H1 (cell line): ENCODE results near the gene LSR. TPM values are rescaled to one million over a fixed set of nuclear protein-coding genes. Genes with fewer than 3 reads are reported as not detected.

ENCODE experiments used
- CTCF ChIA-PET: fragments of 300-600 bp; sonication (Branson Sonifier 250); formaldehyde crosslinking; loops from one replicate; lab custom pipeline; 2021; ENCODE audit not compliant: partially characterized antibody; lab: Charles Lee
- POLR2A ChIA-PET: fragments of 300-600 bp; sonication (Branson Sonifier 250); formaldehyde crosslinking; loops from one replicate; lab custom pipeline; 2021; ENCODE audit warnings: inconsistent platforms; ENCODE audit not compliant: partially characterized antibody; lab: Charles Lee
- DNase-seq, 2 experiments: peaks; one replicate each; pipeline versions ENCODE4 v3.0.0 to v3.0.0-alpha.2; 2010 to 2022; ENCODE audit warnings: low spot score in 2 of 2, low read depth in 1 of 2, mixed read lengths in 1 of 2
- FAIRE-seq: peaks from 2 replicates; lab custom pipeline; 2011; peaks lifted over from hg19 to GRCh38; lab: Jason Lieb, UNC
- H2AFZ ChIP-seq: 2 replicates; pipeline ENCODE4 v1.8.1; 2012; ENCODE audit warnings: low read length, inconsistent platforms
- H2AK5ac ChIP-seq: 2 replicates; pipeline ENCODE4 v1.6.1; 2013; ENCODE audit warnings: low read depth, low read length
- H2BK120ac ChIP-seq: replicated peaks from 2 replicates; pipeline ENCODE3; 2013; ENCODE audit warnings: low read depth, low read length, inconsistent platforms
- H2BK12ac ChIP-seq: 2 replicates; pipeline ENCODE4 v1.6.1; 2013; ENCODE audit warnings: low read depth, low read length
- H2BK15ac ChIP-seq: 2 replicates; pipeline ENCODE4 v1.6.1; 2013; ENCODE audit warnings: low read length
- H2BK20ac ChIP-seq: 2 replicates; pipeline ENCODE4 v1.6.1; 2013; ENCODE audit warnings: low read length
- H2BK5ac ChIP-seq: 2 replicates; pipeline ENCODE4 v1.6.1; 2013; ENCODE audit warnings: low read depth, low read length
- H3K14ac ChIP-seq: 2 replicates; pipeline ENCODE4 v1.6.1; 2013; ENCODE audit warnings: inconsistent platforms; ENCODE audit not compliant: insufficient read length
- H3K18ac ChIP-seq: 2 replicates; pipeline ENCODE4 v1.6.1; 2013; ENCODE audit warnings: low read length; ENCODE audit errors: extremely low read depth
- H3K23ac ChIP-seq: 2 replicates; pipeline ENCODE4 v1.6.1; 2013; ENCODE audit warnings: inconsistent platforms; ENCODE audit not compliant: insufficient read length
- H3K23me2 ChIP-seq: 2 replicates; pipeline ENCODE4 v1.6.1; 2013; ENCODE audit warnings: low read depth, low read length
- H3K27ac ChIP-seq: 2 replicates; pipeline ENCODE4 v1.6.1; 2011; ENCODE audit warnings: low read depth, low read length, inconsistent platforms
- H3K27me3 ChIP-seq, 4 experiments: replicated peaks in 1 of 4; 1 replicate in 1 of 4; 2 replicates in 3 of 4; pipeline versions ENCODE4 v1.6.1 to v1.8.1; 2011 to 2013; ENCODE audit warnings: low read length in 3 of 4, mild to moderate bottlenecking in 3 of 4, inconsistent platforms in 2 of 4, mixed read lengths in 2 of 4, moderate library complexity in 1 of 4; ENCODE audit not compliant: control insufficient read depth in 3 of 4, insufficient read depth in 3 of 4; ENCODE audit errors: extremely low read depth in 1 of 4
- H3K36me3 ChIP-seq, 4 experiments: 2 replicates each; pipeline versions ENCODE4 v1.6.1 to v1.8.1; 2011 to 2013; ENCODE audit warnings: mild to moderate bottlenecking in 4 of 4, low read length in 3 of 4, moderate library complexity in 2 of 4, control low read depth in 1 of 4, inconsistent platforms in 1 of 4; ENCODE audit not compliant: insufficient read depth in 4 of 4, control insufficient read depth in 2 of 4
- H3K4ac ChIP-seq: replicated peaks from 2 replicates; pipeline ENCODE3; 2013; ENCODE audit warnings: low read length, low read depth, mixed read lengths, inconsistent platforms; ENCODE audit not compliant: insufficient read length
- H3K4me1 ChIP-seq, 4 experiments: replicated peaks in 1 of 4; 1 replicate in 1 of 4; 2 replicates in 3 of 4; pipeline versions ENCODE4 v1.6.1 to v1.8.1; 2011 to 2013; ENCODE audit warnings: low read length in 3 of 4, inconsistent platforms in 2 of 4, mixed read lengths in 1 of 4; ENCODE audit not compliant: insufficient read depth in 4 of 4, control insufficient read depth in 3 of 4
- H3K4me2 ChIP-seq, 2 experiments: 2 replicates each; pipeline versions ENCODE4 v1.6.1 to v1.8.1; 2011 to 2013; ENCODE audit warnings: low read depth in 2 of 2, low read length in 2 of 2, control low read depth in 1 of 2, inconsistent platforms in 1 of 2, mild to moderate bottlenecking in 1 of 2; ENCODE audit not compliant: insufficient read depth in 1 of 2
- H3K4me3 ChIP-seq, 4 experiments: fragments of 200-600, 300-600 bp in 1 of 4; sonication (generic), shearing (Covaris generic), sonication (Bioruptor Twin) in 1 of 4; 2 replicates each; pipeline versions ENCODE4 v1.5.1 to v1.8.1; 2011 to 2016; ENCODE audit warnings: low read length in 4 of 4, low read depth in 3 of 4, control low read depth in 2 of 4, inconsistent platforms in 2 of 4, mild to moderate bottlenecking in 2 of 4, mixed read lengths in 1 of 4, moderate library complexity in 1 of 4; ENCODE audit not compliant: insufficient read depth in 2 of 4; ENCODE audit errors: extremely low read depth in 1 of 4
- H3K56ac ChIP-seq: replicated peaks from 2 replicates; pipeline ENCODE3; 2013; ENCODE audit warnings: low read depth, mild to moderate bottlenecking, mixed read lengths, low read length, inconsistent platforms; ENCODE audit not compliant: insufficient read length
- H3K79me1 ChIP-seq: 2 replicates; pipeline ENCODE4 v1.6.1; 2013; ENCODE audit warnings: low read depth, low read length, control low read depth
- H3K79me2 ChIP-seq, 2 experiments: 2 replicates each; pipeline versions ENCODE4 v1.6.1 to v1.8.1; 2012 to 2013; ENCODE audit warnings: low read length in 2 of 2, mild to moderate bottlenecking in 2 of 2, inconsistent platforms in 1 of 2; ENCODE audit not compliant: insufficient read depth in 2 of 2, control insufficient read depth in 1 of 2
- H3K9ac ChIP-seq, 4 experiments: replicated peaks in 1 of 4; 1 replicate in 1 of 4; 2 replicates in 3 of 4; pipeline versions ENCODE4 v1.6.1 to v1.8.1; 2011 to 2013; ENCODE audit warnings: low read depth in 3 of 4, low read length in 3 of 4, control low read depth in 2 of 4, mild to moderate bottlenecking in 2 of 4, moderate library complexity in 2 of 4, inconsistent platforms in 1 of 4; ENCODE audit errors: extremely low read depth in 1 of 4
- H3K9me3 ChIP-seq, 2 experiments: 2 replicates each; pipeline versions ENCODE4 v1.6.1 to v1.8.1; 2012 to 2013; ENCODE audit warnings: mild to moderate bottlenecking in 2 of 2, moderate library complexity in 2 of 2, control low read depth in 1 of 2, inconsistent platforms in 1 of 2, low read depth in 1 of 2, low read length in 1 of 2, mixed read lengths in 1 of 2; ENCODE audit not compliant: insufficient read depth in 2 of 2
- H4K20me1 ChIP-seq, 2 experiments: replicated peaks in 1 of 2; 2 replicates each; pipeline versions ENCODE3 to v1.8.1; 2011 to 2013; ENCODE audit warnings: inconsistent platforms in 2 of 2, low read length in 2 of 2, mild to moderate bottlenecking in 1 of 2; ENCODE audit not compliant: insufficient read depth in 2 of 2, control insufficient read depth in 1 of 2
- H4K5ac ChIP-seq: 2 replicates; pipeline ENCODE4 v1.6.1; 2013; ENCODE audit warnings: low read length, low read depth, mixed read lengths, inconsistent platforms; ENCODE audit not compliant: insufficient read length
- H4K8ac ChIP-seq: 2 replicates; pipeline ENCODE4 v1.8.0; 2013; ENCODE audit warnings: mild to moderate bottlenecking, moderate library complexity, low read length, inconsistent platforms; ENCODE audit not compliant: insufficient read depth; ENCODE audit errors: extremely low read depth
- H4K91ac ChIP-seq: replicated peaks from 2 replicates; pipeline ENCODE3; 2013; ENCODE audit warnings: low read length, mixed read lengths, inconsistent platforms; ENCODE audit not compliant: insufficient read length
- BCL11A ChIP-seq, 2 experiments: IDR thresholded peaks; one replicate each; pipeline ENCODE4 v1.6.1; 2011; ENCODE audit warnings: low read depth in 2 of 2, low read length in 2 of 2, mild to moderate bottlenecking in 2 of 2
- CHD2 ChIP-seq: IDR thresholded peaks from 2 replicates; pipeline ENCODE4 v1.6.1; 2012; ENCODE audit warnings: low read length, improper control_type of control experiment
- GTF2F1 ChIP-seq: IDR thresholded peaks from 2 replicates; pipeline ENCODE4 v1.6.1; 2012; ENCODE audit warnings: low read depth, low read length, improper control_type of control experiment, borderline replicate concordance
- HDAC6 ChIP-seq: IDR thresholded peaks from one replicate; pipeline ENCODE4 v1.7.1; 2012; ENCODE audit warnings: low read depth, mild to moderate bottlenecking, inconsistent platforms, low read length, moderate library complexity
- KDM5A ChIP-seq: fragments of 200-600 bp; IDR thresholded peaks from 2 replicates; pipeline ENCODE4 v1.7.1; 2012; ENCODE audit warnings: mild to moderate bottlenecking, low read length, inconsistent platforms, mixed read lengths
- NRF1 ChIP-seq: IDR thresholded peaks from 2 replicates; pipeline ENCODE4 v1.6.1; 2011; ENCODE audit warnings: mild to moderate bottlenecking, low read depth, low read length, improper control_type of control experiment
- PHF8 ChIP-seq: fragments of 200-600 bp; sonication (generic); conservative IDR thresholded peaks from 2 replicates; pipeline ENCODE4 v1.7.1; 2012; ENCODE audit warnings: low read depth, mild to moderate bottlenecking, inconsistent platforms, low read length, moderate library complexity
- POLR2A ChIP-seq, 2 experiments: IDR thresholded peaks; 1 replicate in 1 of 2; 2 replicates in 1 of 2; pipeline ENCODE4 v1.6.1; 2011; ENCODE audit warnings: low read depth in 2 of 2, low read length in 2 of 2, mild to moderate bottlenecking in 2 of 2; ENCODE audit errors: control extremely low read depth in 1 of 2
- RAD21 ChIP-seq, 2 experiments: IDR thresholded peaks in 1 of 2; conservative IDR thresholded peaks in 1 of 2; 2 replicates each; pipeline ENCODE4 v1.6.1; 2011; ENCODE audit warnings: low read depth in 2 of 2, low read length in 2 of 2, improper control_type of control experiment in 1 of 2, inconsistent platforms in 1 of 2, mild to moderate bottlenecking in 1 of 2, moderate library complexity in 1 of 2
- RXRA ChIP-seq: IDR thresholded peaks from 2 replicates; pipeline ENCODE4 v1.6.1; 2011; ENCODE audit warnings: low read depth, mild to moderate bottlenecking, low read length, moderate library complexity; ENCODE audit not compliant: insufficient read depth
- SP1 ChIP-seq: IDR thresholded peaks from 2 replicates; pipeline ENCODE4 v1.6.1; 2011; ENCODE audit warnings: low read depth, low read length
- SP4 ChIP-seq: IDR thresholded peaks from 2 replicates; pipeline ENCODE4 v1.6.1; 2012; ENCODE audit warnings: low read length, inconsistent platforms
- TAF7 ChIP-seq: optimal IDR thresholded peaks from 2 replicates; pipeline ENCODE3; 2011; ENCODE audit warnings: low read depth, mild to moderate bottlenecking, inconsistent platforms, low read length, moderate library complexity, borderline replicate concordance
- YY1 ChIP-seq: IDR thresholded peaks from 2 replicates; pipeline ENCODE4 v1.6.1; 2011; ENCODE audit warnings: low read depth, mild to moderate bottlenecking, low read length
- WGBS, 2 experiments: shearing (Covaris generic) in 1 of 2; methylation state at CpG; one replicate each; pipeline versions ENCODE4 v1.1.6 to v1.1.7; 2013 to 2015; ENCODE audit warnings: low lambda C conversion rate in 2 of 2, mixed read lengths in 2 of 2, inconsistent platforms in 1 of 2, low coverage in 1 of 2, missing lambda C conversion rate in 1 of 2; ENCODE audit not compliant: insufficient replicate concordance in 2 of 2, insufficient coverage in 1 of 2, insufficient read length in 1 of 2; ENCODE audit errors: extremely low coverage in 1 of 2, missing lambda C conversion rate in 1 of 2; 5-methylcytosine and 5-hydroxymethylcytosine counted together
- polyA plus RNA-seq, 7 experiments: library from polyadenylated mRNA; depleted of rRNA in 3 of 7; stranded (reverse) in 5 of 7; unstranded in 2 of 7; fragments of >200 nt in 5 of 7; fragments of 200-250 nt in 2 of 7; gene quantifications; 1 replicate in 5 of 7; 2 replicates in 1 of 7; 4 replicates in 1 of 7; pipeline versions ENCODE4 v1.2.1 to v1.2.3, GENCODE V29; 2011 to 2013; ENCODE audit warnings: missing spikeins in 2 of 7, mixed read lengths in 2 of 7
- total RNA-seq: library from RNA; stranded (reverse); fragmentation: NEBNext Ultra II Directional; extraction: Animal tissue kit (Norgen Biotek cat#: 25700); gene quantifications from 2 replicates; pipeline ENCODE4 v1.2.1, GENCODE V29; 2021

The LSR gene
- total and polyA plus RNA-seq, 2 of the 8 experiments (the other 6 are each of a cell fraction or from before 2014, with no cell fraction given): 159 to 186 TPM

GRCh38 chr19:35311901-35312665 lies 63.3 kb downstream of the LSR start:
- DNase-seq (no peak), FAIRE-seq (no peak)
- Histone ChIP-seq H4K20me1 (no peaks in the 10 kb centered on the region), H3K27me3 (no peaks in the 10 kb centered on the region), H3K4ac (no peak overlapping the region), H2BK15ac (no peak overlapping the region), H2BK20ac (no peak overlapping the region), H3K4me2 (no peak overlapping the region), H3K23me2 (no peaks in the 10 kb centered on the region), H3K79me2 (no peaks in the 10 kb centered on the region), H4K8ac (peak overlapping the region; percentile 71), H3K56ac (no peak overlapping the region), H3K79me1 (no peaks in the 10 kb centered on the region), H3K27ac (no peak overlapping the region), H3K18ac (no peak overlapping the region; the same call in 1 of the 2 replicates), H2BK12ac (no peak overlapping the region), H2AK5ac (no peak overlapping the region), H4K5ac (no peak overlapping the region), H3K23ac (no peak overlapping the region), H4K91ac (no peak overlapping the region), H3K36me3 (no peaks in the 10 kb centered on the region), H3K9me3 (no peaks in the 10 kb centered on the region), H2AFZ (no peak overlapping the region), H3K4me1 (peaks cover 0 to 2% (median 0%) of the 10 kb centered on the region in 4 experiments; a peak in 1 of 7 replicates), H3K4me3 (no peak overlapping the region), H3K9ac (no peak overlapping the region), H2BK5ac (no peak overlapping the region), H3K14ac (no peak overlapping the region), H2BK120ac (no peak overlapping the region)
- 90% methylated on average over 21 of the region's 21 CpGs; no CpG with 5 or more reads in 1 of the 2 experiments for WGBS, 2 experiments
- ChIA-PET CTCF (interaction anchor here (1.1 to 4.1 kb wide), 2 partner anchors 15 to 55 kb away, joined by 3 to 20 read pairs; partner anchors contain the start of gene CD22), POLR2A (interaction anchor here (1.0 to 1.5 kb wide), 2 partner anchors 22 to 39 kb away, joined by 3 to 4 read pairs; no protein-coding TSS in a partner anchor)
- TF ChIP-seq POLR2A (IDR thresholded peaks at IDR 0.05; ENCODE audit: control extremely low read depth in 1 of 2, low read depth in 2 of 2, low read length in 2 of 2) (no peak), KDM5A (no peak), SP4 (no peak), PHF8 (no peak), YY1 (no peak), GTF2F1 (no peak), TAF7 (no peak), RAD21 (IDR thresholded peaks at IDR 0.05 in 1 of 2, conservative IDR thresholded peaks at IDR 0.05 in 1 of 2; ENCODE audit: low read depth in 2 of 2, low read length in 2 of 2) (no peak), SP1 (no peak), CHD2 (no peak), BCL11A (IDR thresholded peaks at IDR 0.05; ENCODE audit: low read depth in 2 of 2, low read length in 2 of 2) (no peak), NRF1 (no peak), HDAC6 (no peak), RXRA (no peak)
